ENCODE results near the gene C12orf76. TPM values are rescaled to one million over a fixed set of nuclear protein-coding genes. Genes with fewer than 3 reads are reported as not detected.
A peak's percentile ranks its signal among the peaks of the same experiment; 100 is the strongest.

The C12orf76 gene
- polyA plus RNA-seq, 1 experiment = 10.0 TPM

DNA sequence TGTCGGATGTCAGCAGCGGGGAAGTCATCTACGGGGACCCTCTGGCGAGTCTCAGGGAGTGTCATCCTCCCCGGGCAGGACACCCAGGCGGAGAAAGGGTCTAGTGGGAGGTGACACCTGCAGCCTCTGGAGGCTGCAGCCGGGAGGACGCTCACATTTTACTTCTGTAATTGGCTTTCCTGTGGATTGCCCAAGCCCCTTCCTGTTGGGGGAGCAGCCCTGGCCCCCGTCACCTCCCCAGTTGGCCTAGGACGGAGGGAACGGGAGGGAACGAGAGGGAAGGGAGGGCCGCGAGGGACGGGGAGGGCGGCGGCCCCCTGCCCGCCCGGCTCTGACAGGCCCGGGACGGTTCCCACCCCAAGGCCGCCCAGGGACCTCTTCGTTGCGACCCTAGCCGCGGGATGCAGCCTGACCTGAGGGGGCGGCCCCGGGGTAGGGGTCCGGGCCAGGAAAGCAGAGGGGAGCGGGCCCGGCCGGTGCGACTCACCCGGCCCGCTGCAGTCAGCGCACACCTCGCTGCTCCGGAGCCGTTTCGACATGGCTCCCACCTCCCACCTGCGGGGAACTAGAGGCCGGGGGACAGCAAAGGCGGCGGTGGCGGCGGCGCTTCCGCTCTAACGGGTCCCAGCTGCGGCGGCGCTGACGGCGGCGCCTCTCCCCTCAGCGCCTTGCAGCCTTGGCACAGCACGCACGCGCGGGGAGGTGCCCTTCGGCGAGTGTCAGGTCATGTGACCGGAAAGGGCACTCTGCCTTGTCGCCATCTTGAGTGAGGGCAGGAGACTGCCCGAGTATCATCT lies 52.4 kb downstream of the C12orf76 start, which contains the start of gene GIT2:
Gene GIT2 (minus strand): TSS at position 683 of the 797 bp plus-strand sequence. CDS start 144 bp downstream, at position 539.
- ChIA-PET POLR2A (no interaction called here), CTCF (no interaction called here)
- no peak for DNase-seq (ENCODE audit: low read depth)
- Histone ChIP-seq H3K36me3 (ENCODE audit: control insufficient read depth, insufficient read depth, low read length) (no peaks in the 10 kb centered on the region), H3K4me3 (ENCODE audit: low read depth, low read length) (peak within 1 kb of the TSS; percentile 91), H3K27me3 (ENCODE audit: control insufficient read depth, insufficient read depth, low read length) (no peaks in the 10 kb centered on the region)
- TF ChIP-seq, protein P1, sequence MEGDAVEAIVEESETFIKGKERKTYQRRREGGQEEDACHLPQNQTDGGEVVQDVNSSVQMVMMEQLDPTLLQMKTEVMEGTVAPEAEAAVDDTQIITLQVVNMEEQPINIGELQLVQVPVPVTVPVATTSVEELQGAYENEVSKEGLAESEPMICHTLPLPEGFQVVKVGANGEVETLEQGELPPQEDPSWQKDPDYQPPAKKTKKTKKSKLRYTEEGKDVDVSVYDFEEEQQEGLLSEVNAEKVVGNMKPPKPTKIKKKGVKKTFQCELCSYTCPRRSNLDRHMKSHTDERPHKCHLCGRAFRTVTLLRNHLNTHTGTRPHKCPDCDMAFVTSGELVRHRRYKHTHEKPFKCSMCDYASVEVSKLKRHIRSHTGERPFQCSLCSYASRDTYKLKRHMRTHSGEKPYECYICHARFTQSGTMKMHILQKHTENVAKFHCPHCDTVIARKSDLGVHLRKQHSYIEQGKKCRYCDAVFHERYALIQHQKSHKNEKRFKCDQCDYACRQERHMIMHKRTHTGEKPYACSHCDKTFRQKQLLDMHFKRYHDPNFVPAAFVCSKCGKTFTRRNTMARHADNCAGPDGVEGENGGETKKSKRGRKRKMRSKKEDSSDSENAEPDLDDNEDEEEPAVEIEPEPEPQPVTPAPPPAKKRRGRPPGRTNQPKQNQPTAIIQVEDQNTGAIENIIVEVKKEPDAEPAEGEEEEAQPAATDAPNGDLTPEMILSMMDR (IDR thresholded peaks at IDR 0.05; ENCODE audit: insufficient read depth, low read depth, low read length) = no peak

DNA sequence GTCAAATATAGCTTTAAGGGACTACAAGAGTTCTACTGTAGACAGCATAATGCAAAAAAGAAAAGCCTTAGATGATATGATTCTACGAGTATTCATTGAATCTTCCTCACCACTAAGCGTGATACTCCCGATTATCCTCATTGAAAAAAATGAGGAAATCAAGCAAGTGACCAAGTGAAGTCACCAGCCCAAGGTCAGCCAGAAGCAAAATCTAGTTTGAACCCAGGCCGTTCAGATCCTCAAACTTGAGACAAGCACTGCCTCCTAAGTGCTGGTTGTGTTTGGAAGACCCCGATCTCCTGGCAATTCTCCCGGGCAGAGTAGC lies 53.0 kb downstream of the C12orf76 start:
- TF ChIP-seq, protein P1 (IDR thresholded peaks at IDR 0.05; ENCODE audit: insufficient read depth, low read depth, low read length) = no peak
- Histone ChIP-seq H3K4me3 (ENCODE audit: low read depth, low read length) (peak overlapping the region; percentile 91), H3K36me3 (ENCODE audit: control insufficient read depth, insufficient read depth, low read length) (no peaks in the 10 kb centered on the region), H3K27me3 (ENCODE audit: control insufficient read depth, insufficient read depth, low read length) (no peaks in the 10 kb centered on the region)
- POLR2A ChIA-PET = no interaction called here
- CTCF ChIA-PET = no interaction called here
- DNase-seq (ENCODE audit: low read depth) = no peak

GRCh38 chr12:109994401-109995175 lies 53.7 kb downstream of the C12orf76 start:
- Histone ChIP-seq H3K36me3 (ENCODE audit: control insufficient read depth, insufficient read depth, low read length) (no peaks in the 10 kb centered on the region), H3K4me3 (ENCODE audit: low read depth, low read length) (peak overlapping the region; percentile 91), H3K27me3 (ENCODE audit: control insufficient read depth, insufficient read depth, low read length) (no peaks in the 10 kb centered on the region)
- POLR2A ChIA-PET = no interaction called here
- CTCF ChIA-PET = interaction anchor here (0.6 to 1.2 kb wide), 3 partner anchors 14 to 455 kb away, joined by 3 to 4 read pairs (median 3); partner anchors contain the start of gene ARPC3
- TF ChIP-seq, protein P1 (IDR thresholded peaks at IDR 0.05; ENCODE audit: insufficient read depth, low read depth, low read length) = no peak
- DNase-seq (ENCODE audit: low read depth) = no peak

- CTCF ChIA-PET = interaction anchor here (0.7 to 1.6 kb wide), 2 partner anchors 9 to 45 kb away, joined by 3 read pairs; no protein-coding TSS in a partner anchor
- POLR2A ChIA-PET = interaction anchor here (0.7 kb wide), 1 partner anchor 52 kb away, joined by 6 read pairs; no protein-coding TSS in a partner anchor
- H3K27me3 ChIP-seq (ENCODE audit: control insufficient read depth, insufficient read depth, low read length) = no peaks in the 10 kb centered on the region
- no peak overlapping the region for H3K4me3 ChIP-seq (ENCODE audit: low read depth, low read length)
- DNase-seq (ENCODE audit: low read depth) = no peak
- no peaks in the 10 kb centered on the region; the same call in 1 of the 2 replicates for H3K36me3 ChIP-seq (ENCODE audit: control insufficient read depth, insufficient read depth, low read length)
- TF ChIP-seq, protein P1 (IDR thresholded peaks at IDR 0.05; ENCODE audit: insufficient read depth, low read depth, low read length) = no peak
Measured at GRCh38 chr12:109993091-109993490, 55.2 kb downstream of the C12orf76 start.

DNA sequence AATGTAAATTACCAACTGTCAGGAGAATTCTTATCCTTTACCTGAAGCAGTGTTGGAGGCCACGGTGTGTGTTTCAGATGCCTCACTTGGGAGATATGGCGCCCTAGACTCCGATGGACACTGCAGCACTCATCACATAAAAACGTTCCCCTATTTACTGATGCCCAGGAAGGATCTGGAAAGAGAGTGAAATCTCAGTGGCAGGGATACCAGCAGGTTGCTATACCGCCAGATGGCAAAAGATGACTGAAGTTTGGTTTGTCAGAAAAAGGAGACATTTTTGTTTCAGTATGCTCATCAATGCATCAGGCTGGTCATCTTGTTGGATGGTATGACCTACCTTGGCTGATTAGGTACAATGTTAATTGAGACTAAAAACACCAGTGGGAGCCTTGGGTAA lies 56.7 kb downstream of the C12orf76 start:
- Histone ChIP-seq H3K36me3 (ENCODE audit: control insufficient read depth, insufficient read depth, low read length) (peaks cover 1% of the 10 kb centered on the region; the same call in 1 of the 2 replicates), H3K4me3 (ENCODE audit: low read depth, low read length) (no peak overlapping the region), H3K27me3 (ENCODE audit: control insufficient read depth, insufficient read depth, low read length) (no peaks in the 10 kb centered on the region)
- CTCF ChIA-PET = interaction anchor here (0.9 kb wide), 1 partner anchor 28 kb away, joined by 3 read pairs; no protein-coding TSS in a partner anchor
- TF ChIP-seq, protein P1 (IDR thresholded peaks at IDR 0.05; ENCODE audit: insufficient read depth, low read depth, low read length) = no peak
- POLR2A ChIA-PET = no interaction called here
- DNase-seq (ENCODE audit: low read depth) = no peak

Data from BJ (cell line).